ENCODE data around the gene GLP2R. TPM values are rescaled to one million over a fixed set of nuclear protein-coding genes. Genes with fewer than 3 reads are reported as not detected.

GLP2R gene
- total and polyA plus RNA-seq, 2 of the 8 experiments (the other 6 are each of a cell fraction or from before 2014, with no cell fraction given) = not detected

- no peak for TF ChIP-seq HDAC2 (IDR thresholded peaks at IDR 0.05; ENCODE audit: borderline replicate concordance in 1 of 2, low read depth in 2 of 2, low read length in 2 of 2)
- no peak for TF ChIP-seq ASH2L (IDR thresholded peaks at IDR 0.05; ENCODE audit: low read length)
- no peak for TF ChIP-seq USF2 (IDR thresholded peaks at IDR 0.05; ENCODE audit: low read length)
- no peak for TF ChIP-seq YY1 (IDR thresholded peaks at IDR 0.05; ENCODE audit: low read depth, low read length)
- no peak for TF ChIP-seq CREB1 (IDR thresholded peaks at IDR 0.05)
- no peak for TF ChIP-seq GABPA (IDR thresholded peaks at IDR 0.05; ENCODE audit: borderline replicate concordance, insufficient read depth, low read length)
Measured at GRCh38 chr17:9926150-9926804, 100.6 kb downstream of the GLP2R start (continued).

Measured in H1 (cell line).